ENCODE measurements around the gene RBKS. TPM values are rescaled to one million over a fixed set of nuclear protein-coding genes. Genes with fewer than 3 reads are reported as not detected.

Gene RBKS
- total and polyA plus RNA-seq, 2 of the 13 experiments (the other 11 are each of a cell fraction or from before 2014, with no cell fraction given) = 7.7 to 8.3 TPM

DNA sequence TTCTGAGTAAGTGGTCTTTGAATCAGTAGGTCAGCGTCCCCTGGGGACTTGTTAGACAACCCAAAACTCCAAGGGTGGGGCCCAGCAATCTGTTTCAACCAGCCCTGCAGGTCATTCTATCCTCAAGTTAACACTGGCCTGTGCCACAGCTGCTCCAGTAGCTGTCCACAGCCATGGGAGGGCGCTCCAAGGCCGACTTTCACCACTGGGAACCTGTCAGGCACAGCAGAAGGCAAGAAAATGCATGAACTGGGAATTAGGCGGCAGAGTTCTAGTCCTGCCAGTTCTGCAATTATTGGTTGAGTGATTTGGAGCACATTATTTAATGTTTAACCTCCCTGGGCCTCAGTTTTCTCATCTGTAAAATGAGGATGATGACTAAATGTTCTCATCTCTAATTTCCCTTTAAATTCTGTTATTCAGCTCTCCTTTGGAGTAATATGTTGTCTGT, 136.0 kb downstream of the RBKS start (continued):
- peak; percentile 62; the same call in 1 of the 2 replicates for TF ChIP-seq ZNF724P (CRISPR knock-in tag; IDR thresholded peaks at IDR 0.05; ENCODE audit: borderline replicate concordance)
- peak; percentile 87; the same call in 1 of the 2 replicates for TF ChIP-seq MXD4 (CRISPR knock-in tag; IDR thresholded peaks at IDR 0.05)
- TF ChIP-seq ZFX (CRISPR knock-in tag; IDR thresholded peaks at IDR 0.05; ENCODE audit: low read depth) = peak; percentile 51; the same call in 1 of the 2 replicates
- TF ChIP-seq, protein P1, sequence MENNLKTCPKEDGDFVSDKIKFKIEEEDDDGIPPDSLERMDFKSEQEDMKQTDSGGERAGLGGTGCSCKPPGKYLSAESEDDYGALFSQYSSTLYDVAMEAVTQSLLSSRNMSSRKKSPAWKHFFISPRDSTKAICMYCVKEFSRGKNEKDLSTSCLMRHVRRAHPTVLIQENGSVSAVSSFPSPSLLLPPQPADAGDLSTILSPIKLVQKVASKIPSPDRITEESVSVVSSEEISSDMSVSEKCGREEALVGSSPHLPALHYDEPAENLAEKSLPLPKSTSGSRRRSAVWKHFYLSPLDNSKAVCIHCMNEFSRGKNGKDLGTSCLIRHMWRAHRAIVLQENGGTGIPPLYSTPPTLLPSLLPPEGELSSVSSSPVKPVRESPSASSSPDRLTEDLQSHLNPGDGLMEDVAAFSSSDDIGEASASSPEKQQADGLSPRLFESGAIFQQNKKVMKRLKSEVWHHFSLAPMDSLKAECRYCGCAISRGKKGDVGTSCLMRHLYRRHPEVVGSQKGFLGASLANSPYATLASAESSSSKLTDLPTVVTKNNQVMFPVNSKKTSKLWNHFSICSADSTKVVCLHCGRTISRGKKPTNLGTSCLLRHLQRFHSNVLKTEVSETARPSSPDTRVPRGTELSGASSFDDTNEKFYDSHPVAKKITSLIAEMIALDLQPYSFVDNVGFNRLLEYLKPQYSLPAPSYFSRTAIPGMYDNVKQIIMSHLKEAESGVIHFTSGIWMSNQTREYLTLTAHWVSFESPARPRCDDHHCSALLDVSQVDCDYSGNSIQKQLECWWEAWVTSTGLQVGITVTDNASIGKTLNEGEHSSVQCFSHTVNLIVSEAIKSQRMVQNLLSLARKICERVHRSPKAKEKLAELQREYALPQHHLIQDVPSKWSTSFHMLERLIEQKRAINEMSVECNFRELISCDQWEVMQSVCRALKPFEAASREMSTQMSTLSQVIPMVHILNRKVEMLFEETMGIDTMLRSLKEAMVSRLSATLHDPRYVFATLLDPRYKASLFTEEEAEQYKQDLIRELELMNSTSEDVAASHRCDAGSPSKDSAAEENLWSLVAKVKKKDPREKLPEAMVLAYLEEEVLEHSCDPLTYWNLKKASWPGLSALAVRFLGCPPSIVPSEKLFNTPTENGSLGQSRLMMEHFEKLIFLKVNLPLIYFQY (CRISPR knock-in tag; IDR thresholded peaks at IDR 0.05; ENCODE audit: borderline replicate concordance) = no peak
- 0 out of 2 replicates have a peak, but pooled peaks have one; percentile 63 for TF ChIP-seq KAT7 (CRISPR knock-in tag; IDR thresholded peaks at IDR 0.05; ENCODE audit: borderline replicate concordance)
- TF ChIP-seq PRPF4 (IDR thresholded peaks at IDR 0.05; ENCODE audit: low read depth, low read length, poor library complexity, severe bottlenecking) = no peak
- TF ChIP-seq SRSF9 (IDR thresholded peaks at IDR 0.05; ENCODE audit: borderline replicate concordance, insufficient read depth, low read depth, low read length, poor library complexity, severe bottlenecking) = no peak
- TF ChIP-seq DR1 (CRISPR knock-in tag; IDR thresholded peaks at IDR 0.05) = no peak
- no peak for TF ChIP-seq ATF7-NPFF (CRISPR knock-in tag; IDR thresholded peaks at IDR 0.05; ENCODE audit: low read depth)
- 0 out of 2 replicates have a peak, but pooled peaks have one; percentile 27 for TF ChIP-seq ELF1 (CRISPR knock-in tag; IDR thresholded peaks at IDR 0.05)
- no peak for TF ChIP-seq ZNF136 (CRISPR knock-in tag; IDR thresholded peaks at IDR 0.05; ENCODE audit: low read depth)
- TF ChIP-seq ZNF543 (CRISPR knock-in tag; IDR thresholded peaks at IDR 0.05) = no peak
- TF ChIP-seq, protein P2, sequence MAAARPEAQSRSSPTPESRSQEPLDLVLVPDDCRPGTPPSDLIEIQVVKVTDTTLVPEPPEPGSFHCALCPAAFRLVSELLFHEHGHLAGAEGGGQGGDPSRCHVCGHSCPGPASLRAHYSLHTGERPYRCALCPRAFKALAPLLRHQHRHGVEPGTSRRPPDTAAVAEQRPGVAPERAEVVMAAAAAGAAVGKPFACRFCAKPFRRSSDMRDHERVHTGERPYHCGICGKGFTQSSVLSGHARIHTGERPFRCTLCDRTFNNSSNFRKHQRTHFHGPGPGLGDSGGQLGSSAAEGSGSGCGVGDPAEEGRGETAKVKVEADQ (CRISPR knock-in tag; IDR thresholded peaks at IDR 0.05; ENCODE audit: borderline replicate concordance) = no peak
- 0 out of 4 replicates have a peak, but pooled peaks of 1 of the 2 experiments have one; percentile 45 for TF ChIP-seq ATF4 (CRISPR knock-in tag; IDR thresholded peaks at IDR 0.05)
- no peak for TF ChIP-seq ESRRA (CRISPR knock-in tag; IDR thresholded peaks at IDR 0.05; ENCODE audit: low read depth)
- peak; percentile 43; the same call in 1 of the 2 replicates for TF ChIP-seq FOXC1 (CRISPR knock-in tag; IDR thresholded peaks at IDR 0.05; ENCODE audit: borderline replicate concordance)
- TF ChIP-seq, protein P3, sequence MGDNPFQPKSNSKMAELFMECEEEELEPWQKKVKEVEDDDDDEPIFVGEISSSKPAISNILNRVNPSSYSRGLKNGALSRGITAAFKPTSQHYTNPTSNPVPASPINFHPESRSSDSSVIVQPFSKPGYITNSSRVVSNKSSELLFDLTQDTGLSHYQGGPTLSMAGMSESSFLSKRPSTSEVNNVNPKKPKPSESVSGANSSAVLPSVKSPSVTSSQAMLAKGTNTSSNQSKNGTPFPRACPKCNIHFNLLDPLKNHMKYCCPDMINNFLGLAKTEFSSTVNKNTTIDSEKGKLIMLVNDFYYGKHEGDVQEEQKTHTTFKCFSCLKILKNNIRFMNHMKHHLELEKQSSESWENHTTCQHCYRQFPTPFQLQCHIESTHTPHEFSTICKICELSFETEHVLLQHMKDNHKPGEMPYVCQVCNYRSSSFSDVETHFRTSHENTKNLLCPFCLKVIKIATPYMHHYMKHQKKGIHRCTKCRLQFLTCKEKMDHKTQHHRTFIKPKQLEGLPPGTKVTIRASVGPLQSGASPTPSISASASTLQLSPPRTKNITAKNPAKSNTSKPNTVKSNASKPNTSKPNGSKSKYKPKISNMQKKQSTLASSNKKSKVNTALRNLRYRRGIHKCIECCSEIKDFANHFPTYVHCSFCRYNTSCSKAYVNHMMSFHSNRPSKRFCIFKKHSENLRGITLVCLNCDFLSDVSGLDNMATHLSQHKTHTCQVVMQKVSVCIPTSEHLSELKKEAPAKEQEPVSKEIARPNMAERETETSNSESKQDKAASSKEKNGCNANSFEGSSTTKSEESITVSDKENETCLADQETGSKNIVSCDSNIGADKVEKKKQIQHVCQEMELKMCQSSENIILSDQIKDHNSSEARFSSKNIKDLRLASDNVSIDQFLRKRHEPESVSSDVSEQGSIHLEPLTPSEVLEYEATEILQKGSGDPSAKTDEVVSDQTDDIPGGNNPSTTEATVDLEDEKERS (CRISPR knock-in tag; IDR thresholded peaks at IDR 0.05) = no peak
- peak; percentile 32; the same call in 1 of the 2 replicates for TF ChIP-seq SIX1 (CRISPR knock-in tag; IDR thresholded peaks at IDR 0.05; ENCODE audit: borderline replicate concordance)
- TF ChIP-seq PREB (CRISPR knock-in tag; IDR thresholded peaks at IDR 0.05) = no peak

All from HepG2 (cell line).